K562 (cell line): ENCODE results near the gene MTG2.

Source experiments
- E2F4 ChIP-seq: sonication (generic); formaldehyde crosslinking; IDR thresholded peaks from 2 replicates; pipeline ENCODE4 v1.8.0; 2022; ENCODE audit warnings: mild to moderate bottlenecking, low read depth, missing genetic modification reagents
- PRPF4 ChIP-seq: fragments of 200-400 bp; formaldehyde crosslinking; IDR thresholded peaks from one replicate; pipeline ENCODE4 v1.6.1; 2017; ENCODE audit warnings: low read length, low read depth, mild to moderate bottlenecking; ENCODE audit not compliant: insufficient read depth, poor library complexity, severe bottlenecking
- REST ChIP-seq, 2 experiments: fragments of 450-650 bp; formaldehyde crosslinking in 1 of 2; IDR thresholded peaks; 2 replicates each; pipeline versions ENCODE4 v1.4.0 to v1.6.1; 2014 to 2020; ENCODE audit warnings: mild to moderate bottlenecking in 2 of 2, borderline replicate concordance in 1 of 2, low read depth in 1 of 2
- THRAP3 ChIP-seq: fragments of 450-650 bp; IDR thresholded peaks from 2 replicates; pipeline ENCODE4 v1.6.1; 2016; ENCODE audit warnings: mild to moderate bottlenecking, inconsistent platforms, borderline replicate concordance
- TF ChIP-seq, protein P1 (sequence below), 3 experiments: IDR thresholded peaks in 2 of 3; conservative IDR thresholded peaks in 1 of 3; 2 replicates each; pipeline ENCODE4 v1.5.1; 2011 to 2012; ENCODE audit warnings: low read length in 3 of 3, mild to moderate bottlenecking in 3 of 3, control low read depth in 2 of 3, improper control_type of control experiment in 1 of 3, inconsistent platforms in 1 of 3, low read depth in 1 of 3, mixed read lengths in 1 of 3, moderate library complexity in 1 of 3; ENCODE audit not compliant: insufficient read depth in 2 of 3

DNA sequence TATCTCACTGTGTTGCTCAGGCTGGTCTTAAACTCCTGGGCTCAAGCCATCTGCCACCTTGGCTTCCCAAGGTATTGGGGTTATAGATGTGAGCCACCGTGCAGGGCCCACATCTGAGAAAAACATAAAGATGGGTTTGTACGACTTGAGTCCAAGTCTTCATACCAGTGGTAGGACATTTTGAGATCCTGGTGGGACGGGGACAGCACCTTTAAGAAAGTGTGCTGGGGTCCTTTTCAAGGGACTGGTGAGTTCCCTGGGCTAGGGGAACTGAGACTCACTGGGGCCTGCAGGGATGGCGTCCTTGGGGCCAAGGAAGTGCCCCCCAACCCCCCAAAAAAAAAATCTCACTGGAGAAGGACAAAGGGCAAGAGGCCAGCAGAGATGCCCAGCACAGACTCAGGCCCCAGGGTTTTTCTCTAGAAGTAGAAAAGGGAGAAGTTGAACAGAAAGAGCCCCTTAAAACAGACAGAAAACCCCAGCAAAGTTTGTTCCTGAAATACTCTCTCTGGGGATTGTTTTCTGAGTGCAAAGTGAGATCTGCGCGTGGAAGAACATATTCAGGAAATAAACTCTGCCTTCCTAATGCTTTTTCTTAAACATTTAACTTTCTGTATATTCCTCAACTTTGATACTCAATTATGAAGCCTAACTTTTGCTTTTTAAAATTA is 66.2 kb downstream of the MTG2 start:
- no peak for TF ChIP-seq E2F4 (CRISPR knock-in tag)
- TF ChIP-seq, protein P1, sequence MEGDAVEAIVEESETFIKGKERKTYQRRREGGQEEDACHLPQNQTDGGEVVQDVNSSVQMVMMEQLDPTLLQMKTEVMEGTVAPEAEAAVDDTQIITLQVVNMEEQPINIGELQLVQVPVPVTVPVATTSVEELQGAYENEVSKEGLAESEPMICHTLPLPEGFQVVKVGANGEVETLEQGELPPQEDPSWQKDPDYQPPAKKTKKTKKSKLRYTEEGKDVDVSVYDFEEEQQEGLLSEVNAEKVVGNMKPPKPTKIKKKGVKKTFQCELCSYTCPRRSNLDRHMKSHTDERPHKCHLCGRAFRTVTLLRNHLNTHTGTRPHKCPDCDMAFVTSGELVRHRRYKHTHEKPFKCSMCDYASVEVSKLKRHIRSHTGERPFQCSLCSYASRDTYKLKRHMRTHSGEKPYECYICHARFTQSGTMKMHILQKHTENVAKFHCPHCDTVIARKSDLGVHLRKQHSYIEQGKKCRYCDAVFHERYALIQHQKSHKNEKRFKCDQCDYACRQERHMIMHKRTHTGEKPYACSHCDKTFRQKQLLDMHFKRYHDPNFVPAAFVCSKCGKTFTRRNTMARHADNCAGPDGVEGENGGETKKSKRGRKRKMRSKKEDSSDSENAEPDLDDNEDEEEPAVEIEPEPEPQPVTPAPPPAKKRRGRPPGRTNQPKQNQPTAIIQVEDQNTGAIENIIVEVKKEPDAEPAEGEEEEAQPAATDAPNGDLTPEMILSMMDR (IDR thresholded peaks at IDR 0.05 in 2 of 3, conservative IDR thresholded peaks at IDR 0.05 in 1 of 3; ENCODE audit: insufficient read depth in 2 of 3, low read depth in 1 of 3, low read length in 3 of 3) = no peak
- no peak for TF ChIP-seq THRAP3
- no peak for TF ChIP-seq REST (IDR thresholded peaks at IDR 0.05; ENCODE audit: borderline replicate concordance)
- TF ChIP-seq REST (CRISPR knock-in tag; IDR thresholded peaks at IDR 0.05; ENCODE audit: low read depth) = no peak
- TF ChIP-seq PRPF4 = no peak
